NCI-H187 (cell line): ENCODE results near the gene SUSD6.
A peak's percentile ranks its signal among the peaks of the same experiment; 100 is the strongest.
"Not testable (repeated sequence)": the region's sequence is repeated elsewhere in the genome, so short reads cannot be mapped to it uniquely, and the experiment has no call there.

ENCODE experiments used
- DNase-seq, 2 experiments: peaks; one replicate each; lab custom pipeline; 2025; lab: John Stamatoyannopoulos, UW

Gene SUSD6

GRCh38 chr14:69713209-69713781 lies 101.9 kb downstream of the SUSD6 start:
- peak; percentile 79 to 96 for DNase-seq

- DNase-seq: peak; percentile 54 to 76
Measured at GRCh38 chr14:69713993-69714679, 102.7 kb downstream of the SUSD6 start.

- peak; percentile 45 to 77 for DNase-seq
Measured at GRCh38 chr14:69715725-69716477, 104.5 kb downstream of the SUSD6 start.

GRCh38 chr14:69716478-69717187 lies 105.2 kb downstream of the SUSD6 start:
- DNase-seq: no peak

- DNase-seq: not testable (repeated sequence)
Measured at GRCh38 chr14:69718614-69719013, 107.2 kb downstream of the SUSD6 start.

- no peak for DNase-seq
Measured at GRCh38 chr14:69719501-69719951, 108.1 kb downstream of the SUSD6 start.

- no peak for DNase-seq
Measured at GRCh38 chr14:69720912-69721311, 109.5 kb downstream of the SUSD6 start.

- peak; percentile 55 to 65 for DNase-seq
Measured at GRCh38 chr14:69726761-69727511, 115.5 kb downstream of the SUSD6 start.

GRCh38 chr14:69727860-69728259 lies 116.5 kb downstream of the SUSD6 start:
- DNase-seq: no peak

- not testable (repeated sequence) for DNase-seq
Measured at GRCh38 chr14:69731919-69732598, 120.7 kb downstream of the SUSD6 start.

- not testable (repeated sequence) for DNase-seq
Measured at GRCh38 chr14:69736405-69736804, 125.0 kb downstream of the SUSD6 start.

GRCh38 chr14:69741055-69741454 lies 129.7 kb downstream of the SUSD6 start:
- no peak for DNase-seq

- DNase-seq: no peak
Measured at GRCh38 chr14:69749956-69750355, 138.6 kb downstream of the SUSD6 start.

GRCh38 chr14:69750495-69750894 lies 139.1 kb downstream of the SUSD6 start:
- DNase-seq: no peak

- no peak for DNase-seq
Measured at GRCh38 chr14:69752773-69753172, 141.4 kb downstream of the SUSD6 start.

- no peak for DNase-seq
Measured at GRCh38 chr14:69753860-69754259, 142.5 kb downstream of the SUSD6 start.

- DNase-seq: no peak
Measured at GRCh38 chr14:69754487-69754886, 143.1 kb downstream of the SUSD6 start.

GRCh38 chr14:69755296-69755695 lies 143.9 kb downstream of the SUSD6 start:
- no peak for DNase-seq

GRCh38 chr14:69755784-69756183 lies 144.4 kb downstream of the SUSD6 start:
- no peak for DNase-seq

- no peak for DNase-seq
Measured at GRCh38 chr14:69756298-69756697, 144.9 kb downstream of the SUSD6 start.

- no peak for DNase-seq
Measured at GRCh38 chr14:69760810-69761209, 149.4 kb downstream of the SUSD6 start.
